Measurements from ENCODE around the gene WDR19.
"Not testable (repeated sequence)": the region's sequence is repeated elsewhere in the genome, so short reads cannot be mapped to it uniquely, and the experiment has no call there.

GRCh38 chr4:39277661-39278060, 95.3 kb downstream of the WDR19 start:
- not testable (repeated sequence) for TF ChIP-seq CTCF (conservative IDR thresholded peaks at IDR 0.05 in 1 of 2, IDR thresholded peaks at IDR 0.05 in 1 of 2; ENCODE audit: low read depth in 1 of 2, low read length in 2 of 2); EZH2 (IDR thresholded peaks at IDR 0.05; ENCODE audit: low read length, missing control alignments)

Data from fibroblast of lung (primary cell).